HUES48 (cell line): ENCODE results near the gene NAMPT.
A peak's percentile ranks its signal among the peaks of the same experiment; 100 is the strongest.
"Not testable (repeated sequence)": the region's sequence is repeated elsewhere in the genome, so short reads cannot be mapped to it uniquely, and the experiment has no call there.

ENCODE experiments used
- H3K27ac ChIP-seq: one replicate; pipeline ENCODE4 v1.7.0; 2013; ENCODE audit warnings: low read depth, low read length, inconsistent platforms
- H3K27me3 ChIP-seq: 2 replicates; pipeline ENCODE4 v1.6.1; 2013; ENCODE audit warnings: mild to moderate bottlenecking, low read length; ENCODE audit not compliant: control insufficient read depth, insufficient read depth
- H3K36me3 ChIP-seq: 2 replicates; pipeline ENCODE4 v1.6.1; 2013; ENCODE audit warnings: low read length; ENCODE audit not compliant: control insufficient read depth, insufficient read depth
- H3K4me1 ChIP-seq: 2 replicates; pipeline ENCODE4 v1.6.1; 2013; ENCODE audit warnings: mild to moderate bottlenecking, low read length; ENCODE audit not compliant: control insufficient read depth, insufficient read depth
- H3K4me3 ChIP-seq: 2 replicates; pipeline ENCODE4 v1.5.1; 2013; ENCODE audit warnings: mild to moderate bottlenecking, low read depth, low read length
- H3K9ac ChIP-seq: 2 replicates; pipeline ENCODE4 v1.6.1; 2013; ENCODE audit warnings: mild to moderate bottlenecking, low read depth, low read length, moderate library complexity
- H3K9me3 ChIP-seq: 2 replicates; pipeline ENCODE4 v1.6.1; 2013; ENCODE audit warnings: low read length; ENCODE audit not compliant: control insufficient read depth, insufficient read depth

NAMPT gene

DNA sequence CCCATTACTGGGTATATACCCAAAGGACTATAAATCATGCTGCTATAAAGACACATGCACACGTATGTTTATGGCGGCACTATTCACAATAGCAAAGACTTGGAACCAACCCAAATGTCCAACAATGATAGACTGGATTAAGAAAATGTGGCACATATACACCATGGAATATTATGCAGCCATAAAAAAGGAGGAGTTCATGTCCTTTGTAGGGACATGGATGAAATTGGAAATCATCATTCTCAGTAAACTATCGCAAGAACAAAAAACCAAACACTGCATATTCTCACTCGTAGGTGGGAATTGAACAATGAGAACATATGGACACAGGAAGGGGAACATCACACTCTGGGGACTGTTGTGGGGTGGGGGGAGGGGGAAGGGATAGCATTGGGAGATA, 13.8 kb upstream of the NAMPT start:
- H3K27ac ChIP-seq, H3K36me3 ChIP-seq, H3K9ac ChIP-seq, H3K4me3 ChIP-seq, H3K27me3 ChIP-seq, H3K9me3 ChIP-seq, H3K4me1 ChIP-seq: not testable (repeated sequence)

DNA sequence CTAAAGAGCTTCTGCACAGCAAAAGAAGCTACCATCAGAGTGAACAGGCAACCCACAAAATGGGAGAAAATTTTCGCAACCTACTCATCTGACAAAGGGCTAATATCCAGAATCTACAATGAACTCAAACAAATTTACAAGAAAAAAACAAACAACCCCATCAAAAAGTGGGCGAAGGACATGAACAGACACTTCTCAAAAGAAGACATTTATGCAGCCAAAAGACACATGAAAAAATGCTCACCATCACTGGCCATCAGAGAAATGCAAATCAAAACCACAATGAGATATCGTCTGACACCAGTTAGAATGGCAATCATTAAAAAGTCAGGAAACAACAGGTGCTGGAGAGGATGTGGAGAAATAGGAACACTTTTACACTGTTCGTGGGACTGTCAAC, 13.4 kb upstream of the NAMPT start:
- H3K27ac ChIP-seq, H3K4me1 ChIP-seq: not testable (repeated sequence)

DNA sequence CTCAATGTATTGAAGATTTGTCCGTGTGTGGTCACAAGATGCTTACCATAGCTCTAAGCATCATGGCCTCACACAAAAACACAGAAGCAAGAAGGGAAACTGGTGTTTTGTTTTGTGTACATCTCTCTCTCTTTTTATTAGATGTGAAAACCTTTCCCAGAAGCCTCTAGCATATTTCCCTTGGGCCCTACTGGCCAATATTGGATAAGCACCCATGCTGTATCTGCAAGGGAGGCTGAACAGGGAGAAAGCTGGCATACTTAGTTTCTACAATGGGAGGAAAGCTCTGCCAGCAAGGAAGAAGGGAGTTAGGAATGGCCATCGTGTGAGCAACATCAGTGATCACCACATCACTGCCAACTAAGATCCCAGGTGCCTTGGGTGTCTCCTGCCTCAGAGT, 9.6 kb upstream of the NAMPT start:
- no peak overlapping the region for H3K9ac ChIP-seq
- no peak overlapping the region for H3K4me3 ChIP-seq
- no peaks in the 10 kb centered on the region for H3K9me3 ChIP-seq
- H3K27me3 ChIP-seq, result no peaks in the 10 kb centered on the region
- no peak overlapping the region for H3K27ac ChIP-seq
- no peaks in the 10 kb centered on the region for H3K4me1 ChIP-seq
- no peaks in the 10 kb centered on the region for H3K36me3 ChIP-seq

More for the DNA sequence above, 13.4 kb upstream of the NAMPT start:
- H3K36me3 ChIP-seq, H3K9ac ChIP-seq, H3K4me3 ChIP-seq, H3K9me3 ChIP-seq, H3K27me3 ChIP-seq: not testable (repeated sequence)

GRCh38 chr7:106291247-106291646, 6.5 kb upstream of the NAMPT start:
- Histone ChIP-seq H3K27ac (no peak overlapping the region), H3K36me3 (no peaks in the 10 kb centered on the region), H3K4me3 (no peak overlapping the region), H3K27me3 (no peaks in the 10 kb centered on the region), H3K9me3 (no peaks in the 10 kb centered on the region), H3K9ac (no peak overlapping the region), H3K4me1 (no peaks in the 10 kb centered on the region)

DNA sequence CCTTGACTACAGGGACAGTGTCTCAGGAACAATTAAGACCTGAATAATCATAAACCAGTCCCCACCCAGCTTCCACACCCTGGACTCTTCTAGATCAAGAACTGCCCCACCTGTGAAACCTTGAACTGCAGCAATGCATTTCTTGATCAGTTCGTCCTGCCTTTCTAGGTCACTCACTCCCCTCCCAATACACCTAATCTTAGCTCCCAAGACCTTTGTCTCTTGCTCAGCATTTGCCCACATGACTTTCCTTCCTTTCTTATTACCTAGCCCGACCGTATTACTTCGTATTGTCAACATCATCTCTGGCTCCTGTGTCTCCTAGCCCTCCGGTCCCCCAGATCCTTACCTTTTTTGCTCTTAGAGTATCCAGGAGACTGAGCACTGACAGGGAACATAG, 5.5 kb upstream of the NAMPT start:
- H3K4me1 ChIP-seq, result peaks cover 6% of the 10 kb centered on the region; the same call in 1 of the 2 replicates
- H3K4me3 ChIP-seq, result no peak overlapping the region
- no peaks in the 10 kb centered on the region for H3K27me3 ChIP-seq
- H3K9ac ChIP-seq, result no peak overlapping the region
- no peaks in the 10 kb centered on the region for H3K9me3 ChIP-seq
- no peaks in the 10 kb centered on the region for H3K36me3 ChIP-seq
- no peak overlapping the region for H3K27ac ChIP-seq

- H3K36me3 ChIP-seq, result no peaks in the 10 kb centered on the region
- H3K9me3 ChIP-seq, result no peaks in the 10 kb centered on the region
- H3K4me3 ChIP-seq, result no peak overlapping the region
- no peak overlapping the region for H3K27ac ChIP-seq
- peaks cover 6% of the 10 kb centered on the region; the same call in 1 of the 2 replicates for H3K4me1 ChIP-seq
- H3K9ac ChIP-seq, result no peak overlapping the region
- no peaks in the 10 kb centered on the region for H3K27me3 ChIP-seq
Measured at GRCh38 chr7:106289848-106290247, 5.1 kb upstream of the NAMPT start.

DNA sequence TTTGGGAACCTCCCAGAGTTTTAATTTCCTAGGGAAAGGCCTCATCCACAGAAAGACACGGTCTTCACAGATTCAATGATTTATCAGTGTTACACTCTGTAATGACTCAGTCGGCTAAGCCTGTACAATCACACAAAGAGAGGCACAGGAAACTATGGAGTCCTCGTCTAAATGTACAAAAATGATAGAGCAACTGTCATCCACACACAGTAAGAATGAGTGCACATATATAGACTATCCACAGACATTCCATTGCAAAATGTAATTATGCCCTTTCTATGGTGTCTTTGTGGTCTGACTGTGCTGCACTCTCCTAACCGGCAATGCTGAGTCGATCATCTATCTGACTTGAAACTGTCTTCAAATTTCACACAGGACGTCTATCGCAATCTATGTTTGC, 3.5 kb upstream of the NAMPT start:
- peaks cover 9% of the 10 kb centered on the region for H3K4me1 ChIP-seq
- no peaks in the 10 kb centered on the region for H3K9me3 ChIP-seq
- no peak overlapping the region for H3K9ac ChIP-seq
- no peak overlapping the region for H3K4me3 ChIP-seq
- H3K27me3 ChIP-seq, result no peaks in the 10 kb centered on the region
- H3K36me3 ChIP-seq, result no peaks in the 10 kb centered on the region
- H3K27ac ChIP-seq, result no peak overlapping the region

DNA sequence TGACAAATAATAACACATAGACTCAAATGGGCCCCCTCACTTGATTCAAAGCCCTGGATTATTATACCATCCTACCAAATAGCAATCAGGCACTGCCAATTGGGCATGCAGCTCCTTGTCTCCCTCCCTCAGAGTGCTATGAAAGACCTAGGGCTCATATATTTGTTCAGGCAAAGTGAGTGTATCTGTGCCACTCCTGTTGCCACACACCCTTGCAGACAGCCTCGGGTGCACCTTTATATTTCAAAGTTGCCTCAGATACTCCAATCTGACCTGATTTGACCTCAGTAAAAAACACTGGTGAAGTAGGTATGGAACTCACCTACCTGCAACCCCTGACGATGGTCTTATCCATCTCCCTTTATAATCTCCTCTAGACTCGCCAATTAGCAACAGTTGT, 3.0 kb upstream of the NAMPT start:
- Histone ChIP-seq H3K27ac (no peak overlapping the region), H3K4me1 (peaks cover 14% of the 10 kb centered on the region), H3K27me3 (no peaks in the 10 kb centered on the region), H3K36me3 (no peaks in the 10 kb centered on the region), H3K9ac (no peak overlapping the region), H3K9me3 (no peaks in the 10 kb centered on the region), H3K4me3 (no peak overlapping the region)

DNA sequence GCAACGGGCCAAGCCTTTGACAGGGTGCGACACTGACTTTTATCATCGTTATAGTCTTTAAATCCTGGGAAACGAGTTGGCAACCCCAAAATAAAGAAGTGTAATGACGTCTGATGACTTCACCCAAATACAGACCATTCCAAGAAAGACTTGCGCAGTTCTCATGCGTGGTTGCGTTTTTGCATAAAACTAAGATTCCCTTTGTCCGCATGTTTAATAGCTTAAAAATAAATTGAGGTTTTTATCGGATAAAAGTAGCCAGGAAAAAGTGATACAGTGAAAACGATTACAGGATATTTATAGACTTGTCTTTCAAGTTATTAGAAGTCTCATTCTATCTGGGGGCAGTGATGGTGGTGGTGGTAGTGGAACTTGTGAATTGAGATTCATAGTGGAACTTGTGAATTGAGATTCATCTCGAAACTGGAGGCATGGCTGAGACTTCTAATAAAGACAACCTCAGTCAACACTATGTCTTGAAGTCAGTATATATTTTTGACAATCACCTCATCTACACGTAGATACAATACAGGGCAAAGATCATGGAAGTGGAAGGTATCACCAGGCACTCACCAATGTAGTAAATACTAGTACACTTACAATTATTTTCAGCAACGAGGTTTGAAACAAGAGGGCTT, 1.2 kb upstream of the NAMPT start:
- H3K4me3 ChIP-seq, result peak overlapping the region; percentile 90
- H3K4me1 ChIP-seq, result peaks cover 21% of the 10 kb centered on the region
- peak overlapping the region; percentile 96 for H3K9ac ChIP-seq
- H3K9me3 ChIP-seq, result no peaks in the 10 kb centered on the region
- H3K36me3 ChIP-seq, result no peaks in the 10 kb centered on the region
- H3K27me3 ChIP-seq, result no peaks in the 10 kb centered on the region
- H3K27ac ChIP-seq, result peak overlapping the region; percentile 95

DNA sequence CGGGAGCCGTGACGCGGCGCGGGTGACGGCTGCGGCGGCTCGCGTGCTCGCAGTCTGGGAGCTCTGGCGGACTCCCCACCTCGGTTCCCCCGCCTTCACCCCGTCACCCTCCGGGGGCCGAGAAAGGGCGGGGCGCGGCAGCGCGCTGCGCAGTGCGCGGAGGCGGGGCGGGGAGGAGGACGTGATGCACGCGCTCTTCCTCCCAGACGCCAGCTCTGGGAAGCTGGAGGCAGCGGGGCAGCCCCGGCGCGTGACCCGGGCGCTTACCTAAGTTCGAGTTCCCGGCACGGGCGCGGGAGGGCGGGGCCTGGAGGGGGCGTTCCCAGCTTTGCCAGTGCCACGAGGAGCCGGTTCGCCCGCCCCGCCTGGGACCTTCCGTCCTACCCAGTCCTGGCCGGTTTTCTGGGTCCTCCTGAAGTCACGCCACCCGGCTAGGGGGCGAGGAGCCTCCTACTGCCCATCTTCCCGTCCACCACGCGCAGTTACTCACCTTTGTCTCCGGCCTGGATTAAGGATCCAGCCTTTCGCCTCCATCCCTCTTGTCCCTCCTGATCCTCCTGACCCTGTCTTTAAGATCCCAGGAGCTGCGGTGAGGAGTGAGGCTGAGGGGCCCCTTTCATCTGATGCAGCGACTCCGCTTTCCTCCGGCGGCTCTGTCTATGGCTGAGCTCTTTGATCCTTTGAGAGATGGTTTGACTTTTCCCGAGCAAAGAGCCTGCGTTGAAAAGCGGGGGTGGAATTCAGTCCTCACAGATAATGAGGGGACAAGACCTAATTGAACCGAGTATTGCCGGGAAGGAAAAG, 470 bp upstream of the NAMPT start:
- H3K9me3 ChIP-seq, result no peaks in the 10 kb centered on the region
- no peaks in the 10 kb centered on the region for H3K27me3 ChIP-seq
- H3K4me3 ChIP-seq, result peak overlapping the region; percentile 90
- H3K9ac ChIP-seq, result peak overlapping the region; percentile 96
- peak overlapping the region; percentile 95 for H3K27ac ChIP-seq
- H3K4me1 ChIP-seq, result peaks cover 24% of the 10 kb centered on the region
- no peaks in the 10 kb centered on the region for H3K36me3 ChIP-seq

GRCh38 chr7:106283831-106284713, 711 bp downstream of the NAMPT start:
- Histone ChIP-seq H3K27me3 (no peaks in the 10 kb centered on the region), H3K9ac (peak overlapping the region; percentile 85), H3K36me3 (no peaks in the 10 kb centered on the region), H3K27ac (peak overlapping the region; percentile 95), H3K4me3 (peak overlapping the region; percentile 97), H3K4me1 (peaks cover 24% of the 10 kb centered on the region), H3K9me3 (no peaks in the 10 kb centered on the region)
